ENCODE measurements around the gene RFX1.

Gene RFX1

DNA sequence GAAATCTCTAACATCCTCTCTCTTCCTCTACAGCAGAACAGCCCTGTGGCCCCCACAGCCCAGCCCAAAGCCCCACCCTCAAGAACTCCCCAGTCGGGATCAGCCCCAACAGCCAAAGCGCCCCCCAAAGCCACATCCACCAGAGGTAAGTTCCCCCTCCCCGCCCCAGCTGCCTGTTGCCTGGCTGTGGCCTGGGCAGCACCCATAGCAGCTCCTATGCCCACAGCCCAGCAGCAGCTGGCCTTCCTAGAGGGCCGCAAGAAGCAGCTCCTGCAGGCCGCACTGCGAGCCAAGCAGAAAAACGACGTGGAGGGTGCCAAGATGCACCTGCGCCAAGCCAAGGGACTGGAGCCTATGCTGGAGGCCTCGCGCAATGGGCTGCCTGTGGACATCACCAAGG, 85.6 kb downstream of the RFX1 start:
- no peak for DNase-seq (ENCODE audit: low spot score)
- in situ Hi-C loops (cut with MboI; ENCODE audit: low sequenced_read_pairs, unreplicated experiment) = no loop called here
- no peak for TF ChIP-seq CTCF (IDR thresholded peaks at IDR 0.05; ENCODE audit: borderline replicate concordance, control extremely low read depth, extremely low read depth, insufficient read depth, missing control alignments)

DNA sequence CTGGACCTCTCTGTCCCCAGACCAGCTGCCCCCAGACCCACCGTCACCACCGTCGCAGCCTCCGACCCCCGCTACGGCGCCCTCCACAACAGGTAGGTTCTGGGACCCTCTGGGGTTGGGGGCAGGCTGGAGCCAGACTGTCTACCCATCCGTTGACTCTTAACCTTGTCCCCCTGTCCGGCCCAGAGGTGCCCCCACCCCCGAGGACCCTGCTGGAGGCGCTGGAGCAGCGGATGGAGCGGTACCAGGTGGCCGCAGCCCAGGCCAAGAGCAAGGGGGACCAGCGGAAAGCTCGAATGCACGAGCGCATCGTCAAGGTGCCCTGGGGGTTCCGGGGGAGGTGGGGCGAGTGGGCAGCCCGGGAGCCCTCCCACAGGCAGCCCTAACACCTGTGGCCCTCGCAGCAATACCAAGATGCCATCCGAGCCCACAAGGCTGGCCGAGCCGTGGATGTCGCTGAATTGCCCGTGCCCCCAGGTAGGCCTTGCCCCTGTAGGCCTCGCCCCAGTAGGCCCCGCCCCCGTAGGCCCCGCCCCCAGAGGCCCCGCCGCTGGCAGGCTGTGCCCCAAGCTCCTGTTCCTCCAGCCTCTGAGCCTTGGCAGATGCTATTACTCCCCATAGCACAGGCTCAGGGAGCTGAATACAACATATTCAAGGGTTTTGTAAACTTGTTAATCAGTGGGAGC, 87.3 kb downstream of the RFX1 start:
- DNase-seq (ENCODE audit: low spot score) = no peak
- in situ Hi-C loops (cut with MboI; ENCODE audit: low sequenced_read_pairs, unreplicated experiment) = no loop called here
- TF ChIP-seq CTCF (IDR thresholded peaks at IDR 0.05; ENCODE audit: borderline replicate concordance, control extremely low read depth, extremely low read depth, insufficient read depth, missing control alignments) = no peak

- no peak for TF ChIP-seq CTCF (IDR thresholded peaks at IDR 0.05; ENCODE audit: borderline replicate concordance, control extremely low read depth, extremely low read depth, insufficient read depth, missing control alignments)
- no peak for DNase-seq (ENCODE audit: low spot score)
- in situ Hi-C loops (cut with MboI; ENCODE audit: low sequenced_read_pairs, unreplicated experiment) = no loop called here
Measured at GRCh38 chr19:13917888-13918406, 88.2 kb downstream of the RFX1 start.

DNA sequence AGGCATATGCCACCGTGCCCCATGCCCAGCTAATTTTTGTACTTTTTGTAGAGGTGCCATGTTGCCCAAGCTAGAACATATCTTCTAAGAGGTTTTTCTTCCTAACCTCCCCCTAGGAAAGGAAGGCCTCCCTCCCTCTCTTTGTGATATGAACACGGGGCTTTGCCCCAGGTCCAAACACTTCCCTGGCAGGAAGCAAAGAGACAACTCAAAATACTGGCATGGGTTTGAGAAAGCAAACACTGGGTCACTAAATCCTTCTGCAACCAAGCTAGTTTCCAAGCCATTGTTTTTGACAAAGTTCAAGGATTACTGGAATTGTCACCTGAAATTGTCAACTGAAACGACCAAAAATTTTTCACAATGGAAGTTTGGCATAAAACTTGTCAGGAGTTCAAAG, 91.3 kb downstream of the RFX1 start:
- no peak for DNase-seq (ENCODE audit: low spot score)
- TF ChIP-seq CTCF (IDR thresholded peaks at IDR 0.05; ENCODE audit: borderline replicate concordance, control extremely low read depth, extremely low read depth, insufficient read depth, missing control alignments) = no peak
- in situ Hi-C loops (cut with MboI; ENCODE audit: low sequenced_read_pairs, unreplicated experiment) = no loop called here

- TF ChIP-seq CTCF (IDR thresholded peaks at IDR 0.05; ENCODE audit: borderline replicate concordance, control extremely low read depth, extremely low read depth, insufficient read depth, missing control alignments) = no peak
- in situ Hi-C loops (cut with MboI; ENCODE audit: low sequenced_read_pairs, unreplicated experiment) = no loop called here
- no peak for DNase-seq (ENCODE audit: low spot score)
Measured at GRCh38 chr19:13913352-13913751, 92.8 kb downstream of the RFX1 start.

Measured in GM13976 (cell line).